Retina (tissue), 1 donor: ENCODE results near the gene SLC38A9.
"Not testable (repeated sequence)": the region's sequence is repeated elsewhere in the genome, so short reads cannot be mapped to it uniquely, and the experiment has no call there.

Experiments used
- DNase-seq: peaks from one replicate; pipeline ENCODE4 v3.0.0-alpha.2; 2016

Gene SLC38A9

DNA sequence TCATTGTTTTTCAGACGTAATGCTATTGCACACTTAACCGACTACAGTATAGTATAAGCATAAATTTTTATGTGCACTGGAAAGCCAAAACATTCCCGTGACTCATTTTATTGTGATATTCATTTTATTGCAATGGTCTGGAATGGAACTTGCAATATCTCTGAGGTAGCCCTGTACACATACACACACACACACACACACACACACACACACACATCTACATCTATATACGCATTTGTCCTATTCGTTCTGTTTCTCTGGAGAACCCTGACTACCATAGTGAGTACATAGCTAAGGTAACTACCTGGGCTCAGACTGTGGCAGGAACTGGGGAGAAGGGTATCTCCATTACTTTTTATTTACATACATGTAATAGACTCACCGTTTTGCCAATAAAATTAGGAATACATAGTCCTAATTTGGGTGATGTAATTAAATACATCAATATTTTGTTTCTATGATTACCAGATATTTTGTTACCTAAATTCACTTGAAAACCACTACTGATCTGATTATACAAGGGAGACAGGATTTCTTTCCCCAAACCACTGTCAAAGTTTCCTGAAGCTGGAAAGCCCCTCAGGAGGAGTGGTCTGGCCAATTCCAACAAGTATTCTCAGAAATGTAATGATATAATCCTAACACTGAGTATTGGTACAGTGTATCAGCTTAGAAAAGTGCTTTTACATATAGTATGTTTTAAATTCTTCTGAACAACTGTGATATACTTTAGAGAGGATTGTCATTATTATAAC, 103.4 kb downstream of the SLC38A9 start:
- DNase-seq = no peak

GRCh38 chr5:55607309-55607708, 104.8 kb downstream of the SLC38A9 start:
- not testable (repeated sequence) for DNase-seq

- DNase-seq = no peak
These were observed 107.5 kb downstream of the SLC38A9 start for GRCh38 chr5:55604611-55605067.

GRCh38 chr5:55603922-55604321, 108.2 kb downstream of the SLC38A9 start:
- DNase-seq = no peak

DNA sequence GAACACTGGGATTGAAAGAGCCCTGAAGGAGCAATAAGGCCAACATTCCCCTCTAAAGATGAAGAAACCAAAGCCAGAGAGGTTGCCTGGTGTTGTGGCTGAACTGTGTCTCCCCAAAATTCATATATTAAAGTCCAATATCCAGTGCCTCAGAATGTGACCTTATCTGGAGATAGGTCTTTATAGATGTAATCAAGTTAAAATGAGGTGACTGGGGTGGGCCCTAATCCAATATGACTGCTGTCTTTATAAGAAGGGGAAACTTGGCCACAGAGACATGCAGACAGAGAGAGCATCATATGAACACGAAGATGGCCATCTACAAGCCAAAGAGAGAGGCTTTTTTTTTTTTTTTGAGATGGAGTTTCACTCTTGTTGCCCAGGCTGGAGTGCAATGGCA, 110.5 kb downstream of the SLC38A9 start:
- no peak for DNase-seq

GRCh38 chr5:55601204-55601618, 110.9 kb downstream of the SLC38A9 start:
- DNase-seq = peak; percentile 27

DNA sequence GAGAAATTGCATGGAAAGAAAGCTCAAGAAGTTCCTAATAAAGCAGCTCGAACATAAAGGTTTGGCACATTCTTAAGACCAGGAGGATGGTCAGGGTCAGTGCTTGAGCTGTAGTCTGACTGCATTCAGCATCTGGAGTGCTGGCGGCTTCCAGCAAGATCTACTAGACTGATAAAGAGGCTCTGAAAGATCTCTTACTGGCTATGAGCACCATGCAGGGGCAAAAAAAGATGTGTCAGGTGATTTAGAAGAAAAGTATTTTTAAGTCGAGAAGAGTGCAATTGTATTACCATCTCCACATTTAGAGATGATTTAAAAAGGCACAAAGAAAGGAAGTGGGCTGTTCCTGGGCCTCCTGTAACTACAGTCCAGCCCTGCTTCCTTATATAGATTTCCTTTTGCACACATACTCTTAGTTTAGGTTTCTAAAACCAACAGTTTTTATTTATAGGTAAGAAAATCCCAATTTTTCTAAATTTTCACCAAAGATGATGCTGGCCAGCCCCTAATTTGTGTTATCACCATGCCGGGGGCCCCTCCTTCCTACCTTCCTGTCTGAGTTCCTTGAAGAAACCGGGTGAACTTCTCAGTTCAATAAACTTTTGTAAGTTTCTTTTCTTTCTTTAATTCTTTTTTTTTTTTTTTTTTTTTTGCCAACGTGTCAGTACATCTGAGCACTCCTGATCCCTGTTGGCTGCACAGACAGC, 111.5 kb downstream of the SLC38A9 start:
- DNase-seq = no peak

DNA sequence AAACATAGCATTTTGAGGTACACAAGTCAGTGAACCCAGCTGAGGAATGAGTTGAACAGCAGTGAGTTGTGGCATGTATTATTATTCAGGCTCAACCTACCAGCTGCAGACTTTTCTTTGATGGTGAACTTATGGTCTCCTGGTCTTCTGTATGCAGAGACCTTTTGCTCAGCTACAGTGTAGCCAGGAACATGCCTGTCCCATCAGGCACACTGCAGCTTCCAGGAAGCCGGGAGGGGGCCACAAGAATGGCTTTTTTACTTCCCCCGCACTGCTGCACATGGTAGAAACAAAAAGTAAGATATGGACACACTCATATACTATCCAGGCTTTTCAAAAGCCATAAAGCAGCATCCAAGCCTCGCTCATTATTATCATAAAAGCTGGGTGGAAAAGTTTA, 112.0 kb downstream of the SLC38A9 start:
- DNase-seq = no peak

DNA sequence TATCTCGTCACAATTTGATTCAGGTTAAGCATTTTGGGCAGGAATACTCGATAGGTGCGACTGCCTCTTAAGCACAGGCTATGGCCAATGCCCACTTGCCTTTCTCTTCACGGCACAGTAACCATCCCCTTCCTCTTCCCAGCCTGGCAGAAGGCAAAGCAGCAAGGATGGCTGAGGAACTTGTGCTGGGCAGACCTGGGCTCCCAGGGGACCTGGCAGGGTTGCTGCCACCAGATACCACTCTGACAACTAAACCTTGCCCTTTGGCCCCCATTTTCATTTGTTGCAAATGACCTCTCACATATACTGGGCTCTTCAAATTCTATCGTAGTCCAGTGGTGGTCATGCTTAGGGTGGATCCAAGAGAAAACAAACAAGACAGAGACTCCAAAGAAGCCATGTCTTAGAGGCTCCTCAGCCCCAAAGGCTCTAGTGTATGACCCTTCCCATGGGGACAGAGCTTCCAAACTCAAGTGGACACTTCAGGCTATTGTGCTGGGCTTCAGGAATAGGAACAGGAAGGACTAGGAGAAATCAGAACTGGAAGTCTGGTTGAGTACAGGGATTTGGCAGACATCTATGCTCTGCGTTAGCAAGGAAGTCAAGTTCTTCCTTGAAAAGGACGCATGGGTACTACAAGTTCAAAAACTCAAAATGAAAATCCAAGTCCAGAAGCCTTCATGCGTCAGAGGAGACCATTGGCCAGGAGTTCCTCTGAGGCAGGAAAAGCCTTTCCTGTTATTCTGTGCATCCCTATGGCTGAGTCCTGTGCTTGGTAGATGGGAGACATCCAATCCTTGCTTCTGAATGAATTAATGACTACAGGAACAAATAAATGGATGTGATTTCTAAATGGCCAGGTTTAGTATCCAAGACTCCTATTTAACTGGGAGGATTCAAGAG, 112.7 kb downstream of the SLC38A9 start:
- no peak for DNase-seq

GRCh38 chr5:55597014-55597981, 114.8 kb downstream of the SLC38A9 start:
- no peak for DNase-seq

DNA sequence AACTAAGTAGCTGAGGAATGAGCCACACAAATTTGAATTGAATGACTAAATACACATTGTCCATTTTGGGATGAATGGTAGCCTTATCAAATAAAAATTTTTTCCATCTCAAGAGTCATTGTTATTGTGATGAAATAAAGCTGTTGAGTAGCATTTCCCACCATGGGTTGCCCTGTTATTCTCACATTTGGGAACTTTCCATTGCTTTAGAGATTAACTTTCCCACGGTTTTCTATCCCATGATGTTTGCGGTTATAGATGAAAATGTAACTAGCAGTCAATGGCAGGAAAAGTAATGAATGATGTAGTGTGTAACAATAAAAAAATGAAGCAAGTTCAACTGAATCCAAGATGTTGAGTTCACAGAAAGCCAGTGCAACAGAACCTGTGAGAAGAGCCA, 117.5 kb downstream of the SLC38A9 start:
- DNase-seq = no peak

- no peak for DNase-seq
These were observed 119.0 kb downstream of the SLC38A9 start for GRCh38 chr5:55593115-55593472.

DNA sequence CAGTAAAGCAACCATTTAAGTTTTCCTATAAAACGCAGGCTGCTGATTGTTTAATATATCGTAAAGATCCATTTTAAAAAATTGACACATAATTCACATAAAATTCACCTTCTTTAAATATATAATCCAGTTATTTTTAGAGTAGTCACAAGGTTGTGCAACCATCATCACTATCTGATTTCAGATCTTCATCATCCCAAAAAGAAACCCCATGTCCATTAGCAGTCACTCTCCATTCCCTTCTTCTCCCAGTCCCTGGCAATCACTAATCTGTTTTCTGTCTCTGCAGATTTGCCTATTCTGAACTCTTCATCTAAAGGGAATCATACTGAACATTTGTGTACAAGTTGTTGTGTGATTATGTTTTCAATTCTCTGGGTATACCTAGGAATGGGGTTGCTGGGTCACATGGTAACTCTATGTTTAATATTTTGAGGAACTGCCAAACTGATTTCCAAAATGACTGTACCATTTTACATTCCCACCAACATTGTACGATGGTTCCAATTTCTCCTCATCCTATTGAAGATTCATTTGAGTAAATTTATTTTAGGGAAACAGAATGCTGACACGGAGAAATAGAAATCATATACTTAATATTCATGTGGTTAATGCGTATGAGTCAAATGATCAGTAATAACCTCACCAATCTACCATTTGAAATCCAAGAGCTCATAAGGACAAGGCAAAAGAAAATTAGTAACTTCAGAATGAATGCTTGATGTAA, 119.6 kb downstream of the SLC38A9 start:
- DNase-seq = no peak

DNA sequence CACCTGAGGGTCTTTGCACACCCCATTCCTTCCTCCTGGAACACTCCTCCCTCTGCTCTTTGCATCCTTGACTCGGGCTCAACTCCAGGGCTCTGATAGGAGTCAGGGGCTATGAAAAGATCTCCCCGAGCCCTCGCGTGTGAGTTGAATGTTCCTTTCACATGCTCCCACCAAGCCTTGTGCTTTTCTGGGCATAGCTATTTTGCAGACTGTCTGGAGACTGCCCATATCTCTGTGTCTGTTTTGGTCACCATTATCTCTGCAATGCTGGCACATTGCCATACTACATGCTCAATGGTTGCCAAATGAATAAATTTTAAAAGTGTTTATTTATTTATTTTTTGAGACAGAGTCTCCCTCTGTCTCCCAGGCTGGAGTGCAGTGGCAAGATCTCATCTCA, 120.4 kb downstream of the SLC38A9 start:
- no peak for DNase-seq

DNA sequence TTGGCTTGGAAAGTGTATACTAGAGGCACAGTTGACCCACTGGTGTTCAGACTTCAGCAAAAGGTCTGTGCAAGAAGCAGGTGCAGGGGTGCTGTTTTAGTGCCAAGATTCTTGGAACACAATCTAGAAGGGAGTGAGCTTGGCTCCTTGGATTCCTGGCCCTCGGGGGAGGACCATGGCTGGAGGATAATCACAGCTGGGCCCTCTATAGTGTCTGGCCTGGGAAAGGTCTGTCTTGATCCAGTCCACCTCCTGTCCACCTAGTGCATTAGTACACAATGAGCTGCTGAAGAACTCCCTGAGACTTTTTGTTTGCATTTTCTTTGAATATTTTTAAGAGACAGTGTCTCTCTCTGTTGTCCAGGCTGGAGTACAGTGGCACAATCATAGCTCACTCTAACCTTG, 126.9 kb downstream of the SLC38A9 start:
- no peak for DNase-seq

GRCh38 chr5:55584398-55585205, 127.5 kb downstream of the SLC38A9 start:
- DNase-seq = no peak

- no peak for DNase-seq
These were observed 128.5 kb downstream of the SLC38A9 start for GRCh38 chr5:55583578-55583977.

DNA sequence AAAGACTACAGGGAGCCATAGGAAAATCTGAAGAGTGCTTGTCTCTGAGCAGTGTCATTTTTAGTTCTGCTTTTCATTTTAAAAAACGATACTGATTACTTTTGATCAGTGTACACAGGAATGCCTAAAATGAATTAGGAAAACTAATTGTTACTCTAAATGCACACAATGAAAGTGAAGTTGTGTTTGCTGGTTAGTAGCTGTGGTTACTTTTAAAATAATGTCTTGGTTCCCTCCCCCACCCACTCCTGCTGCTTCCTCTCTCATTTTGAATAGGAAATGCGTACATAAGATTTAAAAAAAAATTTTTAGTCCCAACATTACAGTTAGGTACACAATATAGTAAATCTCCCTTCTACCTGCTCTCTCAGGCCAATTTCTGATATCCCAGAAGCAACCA, 129.9 kb downstream of the SLC38A9 start:
- DNase-seq = no peak

GRCh38 chr5:55580042-55580441, 132.1 kb downstream of the SLC38A9 start:
- no peak for DNase-seq

DNA sequence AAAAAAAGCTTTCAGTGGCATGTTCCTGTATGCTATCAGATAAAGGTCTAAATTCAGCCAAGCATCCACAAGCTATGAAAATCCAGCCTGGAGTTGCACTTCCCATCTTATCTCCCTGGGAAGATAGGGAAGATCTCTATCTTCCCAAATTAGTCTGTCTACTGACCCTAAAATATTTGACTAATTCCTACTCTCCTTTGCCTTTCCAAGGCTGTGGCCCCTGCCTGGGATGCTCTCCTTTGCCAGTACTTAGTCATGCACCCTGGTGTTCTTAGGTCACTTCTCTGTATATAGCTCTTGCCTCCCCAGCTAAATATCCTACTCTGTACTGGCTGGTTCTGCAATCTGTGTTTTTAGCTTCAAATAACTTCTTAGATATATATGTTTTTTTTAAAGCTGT, 133.4 kb downstream of the SLC38A9 start:
- no peak for DNase-seq
